ENCODE results near the gene METTL16.
A peak's percentile ranks its signal among the peaks of the same experiment; 100 is the strongest.

Gene METTL16

DNA sequence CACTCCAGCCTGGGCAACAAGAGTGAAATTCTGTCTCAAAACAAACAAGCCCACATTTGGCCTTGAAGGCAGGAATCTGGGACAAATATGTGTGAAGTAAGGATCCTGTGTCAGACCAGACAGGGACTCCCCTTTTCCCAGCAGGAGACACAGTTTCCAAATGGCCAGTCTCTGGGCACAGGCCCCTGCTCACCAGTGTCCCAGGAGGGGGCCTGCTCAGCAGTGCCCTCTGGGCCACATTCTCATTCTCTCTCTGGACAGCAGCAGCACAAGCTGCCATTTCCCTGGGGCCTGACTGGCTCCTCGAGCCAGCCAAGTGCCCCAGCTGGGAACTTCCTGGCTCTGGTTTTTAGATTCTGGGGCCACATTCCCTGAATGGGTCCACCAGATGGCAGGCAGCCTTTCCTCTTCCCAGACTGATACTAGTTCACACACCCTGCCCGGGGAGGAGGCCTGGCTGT is 99.1 kb downstream of the METTL16 start:
- DNase-seq (ENCODE audit: extremely low read depth, low read depth) = no peak
- TF ChIP-seq, protein P1, sequence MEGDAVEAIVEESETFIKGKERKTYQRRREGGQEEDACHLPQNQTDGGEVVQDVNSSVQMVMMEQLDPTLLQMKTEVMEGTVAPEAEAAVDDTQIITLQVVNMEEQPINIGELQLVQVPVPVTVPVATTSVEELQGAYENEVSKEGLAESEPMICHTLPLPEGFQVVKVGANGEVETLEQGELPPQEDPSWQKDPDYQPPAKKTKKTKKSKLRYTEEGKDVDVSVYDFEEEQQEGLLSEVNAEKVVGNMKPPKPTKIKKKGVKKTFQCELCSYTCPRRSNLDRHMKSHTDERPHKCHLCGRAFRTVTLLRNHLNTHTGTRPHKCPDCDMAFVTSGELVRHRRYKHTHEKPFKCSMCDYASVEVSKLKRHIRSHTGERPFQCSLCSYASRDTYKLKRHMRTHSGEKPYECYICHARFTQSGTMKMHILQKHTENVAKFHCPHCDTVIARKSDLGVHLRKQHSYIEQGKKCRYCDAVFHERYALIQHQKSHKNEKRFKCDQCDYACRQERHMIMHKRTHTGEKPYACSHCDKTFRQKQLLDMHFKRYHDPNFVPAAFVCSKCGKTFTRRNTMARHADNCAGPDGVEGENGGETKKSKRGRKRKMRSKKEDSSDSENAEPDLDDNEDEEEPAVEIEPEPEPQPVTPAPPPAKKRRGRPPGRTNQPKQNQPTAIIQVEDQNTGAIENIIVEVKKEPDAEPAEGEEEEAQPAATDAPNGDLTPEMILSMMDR (IDR thresholded peaks at IDR 0.05; ENCODE audit: low read depth, low read length) = peak; percentile 24

DNA sequence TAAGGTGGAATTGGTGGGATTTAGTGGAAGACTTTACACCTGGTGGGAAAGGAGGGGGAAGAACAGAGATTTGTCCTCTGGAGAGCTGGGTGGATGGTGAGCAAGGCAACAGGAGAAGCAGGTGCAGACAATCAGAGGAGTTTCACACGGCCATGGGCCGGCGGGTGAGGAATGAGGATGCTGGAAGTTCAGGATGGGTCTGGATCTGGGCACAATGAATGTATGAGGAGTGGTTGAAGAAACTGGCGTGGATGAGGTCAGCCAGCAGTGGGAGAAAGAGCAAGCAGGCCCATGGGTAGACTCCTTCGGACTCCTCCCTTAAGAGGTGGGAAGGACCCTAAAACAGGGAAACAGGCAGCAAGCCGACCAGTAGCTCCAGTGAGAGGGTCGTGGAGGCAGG is 100.7 kb downstream of the METTL16 start:
- DNase-seq (ENCODE audit: extremely low read depth, low read depth) = no peak

DNA sequence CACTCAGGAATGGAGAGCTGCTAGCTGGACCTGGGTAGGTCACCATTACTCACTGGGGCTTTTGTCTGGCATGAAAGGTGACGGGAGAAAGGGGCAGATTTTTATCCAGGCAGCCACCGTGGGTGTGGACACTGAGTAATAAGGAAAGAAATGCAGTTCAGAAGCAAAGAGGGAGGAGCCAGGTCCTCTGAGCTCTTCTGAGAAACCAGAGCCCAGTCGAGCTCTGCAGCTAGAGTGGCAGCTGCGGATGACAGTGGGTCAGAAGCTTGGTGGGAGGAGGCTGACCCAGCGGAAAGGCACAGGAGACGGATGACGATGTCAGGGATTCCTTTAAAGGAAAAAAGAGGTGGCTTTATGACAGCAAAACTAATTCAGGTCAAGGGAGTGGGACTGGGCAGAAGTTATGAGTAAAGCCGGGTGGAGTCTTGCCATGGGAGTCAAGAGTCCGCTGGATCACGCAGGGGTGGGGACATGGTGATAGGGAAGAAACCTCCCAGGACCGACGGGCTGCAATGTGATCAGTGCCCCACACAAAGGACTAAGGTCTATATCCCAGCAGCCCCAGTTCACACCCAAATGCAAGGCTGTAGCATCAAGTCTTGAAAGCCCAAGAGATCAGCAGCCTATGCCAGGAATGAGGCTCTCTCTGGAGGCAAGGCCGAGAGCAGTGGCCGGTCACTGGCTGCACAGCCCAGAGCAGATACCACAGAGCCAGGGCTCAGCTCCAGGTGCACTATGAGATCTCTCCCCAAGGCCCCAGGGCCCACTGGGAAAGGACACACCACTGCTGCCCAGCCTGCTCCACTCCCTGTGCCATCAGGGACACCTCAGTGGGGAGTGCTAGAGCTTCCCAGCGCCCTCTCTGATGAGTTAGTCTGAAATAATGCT is 104.5 kb downstream of the METTL16 start:
- no peak for DNase-seq (ENCODE audit: extremely low read depth, low read depth)
- TF ChIP-seq, protein P1 (IDR thresholded peaks at IDR 0.05; ENCODE audit: low read depth, low read length) = no peak

More for the DNA sequence above, 100.7 kb downstream of the METTL16 start:
- TF ChIP-seq, protein P1 (IDR thresholded peaks at IDR 0.05; ENCODE audit: low read depth, low read length) = no peak

DNA sequence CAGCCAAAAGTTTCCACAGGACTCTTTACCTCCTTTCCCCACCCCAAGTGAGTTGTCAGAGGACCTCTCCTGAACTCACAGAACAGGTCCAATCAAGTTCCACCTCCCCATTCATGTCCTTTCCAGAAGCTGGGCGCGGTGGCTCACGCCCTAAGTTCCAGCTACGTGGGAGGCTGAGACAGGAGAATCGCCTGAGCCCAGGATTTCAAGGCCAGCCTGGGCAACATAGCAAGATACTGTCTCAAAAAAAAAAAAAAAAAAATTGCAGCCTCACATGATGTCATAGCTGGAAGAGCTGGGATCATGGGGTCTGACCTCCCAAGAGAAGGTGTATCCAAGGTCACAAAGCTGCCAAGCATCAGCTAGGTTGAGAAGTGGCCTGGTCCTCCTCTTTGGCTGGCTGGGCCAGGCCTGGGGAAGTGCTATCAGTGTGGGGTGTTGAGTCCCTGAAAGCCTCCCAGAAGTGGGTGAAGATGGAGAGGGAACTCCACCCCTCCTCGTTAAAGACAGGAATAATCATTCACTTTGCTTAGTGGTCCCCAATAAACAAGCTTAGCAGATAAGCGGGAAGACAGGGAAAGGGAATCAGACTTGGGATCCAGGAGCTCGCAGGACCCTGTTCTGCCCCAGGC is 105.3 kb downstream of the METTL16 start:
- TF ChIP-seq, protein P1 (IDR thresholded peaks at IDR 0.05; ENCODE audit: low read depth, low read length) = no peak
- no peak for DNase-seq (ENCODE audit: extremely low read depth, low read depth)

DNA sequence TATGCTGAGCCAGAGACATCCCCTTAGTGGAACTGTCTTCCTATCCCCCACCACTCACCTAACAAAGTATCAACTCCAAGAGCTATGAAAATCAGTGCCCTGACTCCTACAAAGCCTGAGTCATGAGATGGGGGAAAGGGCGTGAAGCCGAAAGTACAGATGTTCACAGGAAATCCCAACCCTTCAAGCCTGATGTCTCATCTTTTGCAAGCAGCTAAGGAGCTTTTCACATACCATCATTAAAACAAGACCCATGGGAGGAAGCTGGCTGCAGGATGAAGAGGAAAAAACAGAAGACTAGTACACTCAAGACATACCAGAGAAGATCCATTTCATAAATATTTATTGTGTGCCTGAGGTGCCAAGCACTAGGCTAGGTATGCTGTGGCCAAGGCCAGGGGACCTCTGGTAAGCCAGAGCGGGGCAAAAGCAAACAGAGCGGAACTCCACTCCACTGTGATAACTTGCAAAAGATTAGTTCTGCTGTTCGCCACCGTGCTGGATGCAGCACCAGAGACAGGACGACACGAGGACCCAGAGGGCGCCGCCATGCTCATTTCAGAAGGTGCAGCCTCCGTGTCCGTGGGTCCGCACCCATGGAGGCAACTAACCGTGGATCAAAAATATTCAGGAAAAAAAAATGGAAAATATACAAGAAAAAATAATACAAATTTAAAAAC is 106.3 kb downstream of the METTL16 start:
- DNase-seq (ENCODE audit: extremely low read depth, low read depth) = no peak
- TF ChIP-seq, protein P1 (IDR thresholded peaks at IDR 0.05; ENCODE audit: low read depth, low read length) = no peak

DNA sequence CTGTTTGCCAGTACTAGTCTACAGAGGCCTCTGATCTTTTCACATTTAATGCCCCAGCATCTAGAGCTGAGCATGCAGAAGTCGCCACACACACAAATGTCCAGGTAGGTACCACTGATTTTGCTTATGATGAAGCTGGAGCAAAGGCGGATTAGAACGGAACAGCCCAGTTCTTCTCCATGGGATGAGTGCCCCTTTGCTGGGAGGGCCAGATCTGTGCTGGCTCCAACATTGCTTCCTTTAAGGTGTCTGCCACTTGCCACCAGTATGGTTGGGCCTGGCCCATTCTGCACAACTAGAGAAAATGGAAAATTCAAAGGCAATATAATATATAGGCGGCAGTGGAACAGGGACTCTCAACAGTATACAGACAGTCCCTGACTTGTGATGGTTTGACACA is 108.6 kb downstream of the METTL16 start:
- DNase-seq (ENCODE audit: extremely low read depth, low read depth) = no peak
- TF ChIP-seq, protein P1 (IDR thresholded peaks at IDR 0.05; ENCODE audit: low read depth, low read length) = no peak

All from AG09319 (cell line).